Endothelial cell (in vitro differentiated cells): Measurements from ENCODE around the gene JKAMP. TPM values are rescaled to one million over a fixed set of nuclear protein-coding genes. Genes with fewer than 3 reads are reported as not detected.
"Not testable (repeated sequence)": the region's sequence is repeated elsewhere in the genome, so short reads cannot be mapped to it uniquely, and the experiment has no call there.

Experiments used
- DNase-seq: peaks from one replicate; pipeline ENCODE4 v3.0.0; 2021; ENCODE audit warnings: low spot score
- H3K27ac Mint-ChIP-seq: one replicate; pipeline ENCODE4 v1.8.0; 2021; ENCODE audit warnings: mixed read lengths, inconsistent platforms; ENCODE audit not compliant: unreplicated experiment
- H3K27me3 Mint-ChIP-seq: one replicate; pipeline ENCODE4 v1.8.0; 2021; ENCODE audit warnings: mild to moderate bottlenecking, moderate library complexity, mixed read lengths, inconsistent platforms; ENCODE audit not compliant: unreplicated experiment
- H3K36me3 Mint-ChIP-seq: one replicate; pipeline ENCODE4 v1.8.0; 2021; ENCODE audit warnings: mild to moderate bottlenecking, low read depth, mixed read lengths, inconsistent platforms; ENCODE audit not compliant: unreplicated experiment
- H3K4me1 Mint-ChIP-seq: one replicate; pipeline ENCODE4 v1.8.0; 2021; ENCODE audit warnings: mild to moderate bottlenecking, mixed read lengths, inconsistent platforms; ENCODE audit not compliant: unreplicated experiment
- H3K4me3 Mint-ChIP-seq: one replicate; pipeline ENCODE4 v1.8.0; 2021; ENCODE audit warnings: mild to moderate bottlenecking, mixed read lengths, inconsistent platforms; ENCODE audit not compliant: unreplicated experiment
- H3K9me3 Mint-ChIP-seq: one replicate; pipeline ENCODE4 v1.8.0; 2021; ENCODE audit warnings: mixed read lengths, inconsistent platforms; ENCODE audit not compliant: unreplicated experiment
- CTCF ChIP-seq: fragments of 200-600 bp; sonication (generic); IDR thresholded peaks from one replicate; pipeline ENCODE4 v1.5.0; 2021; ENCODE audit warnings: antibody characterized with exemption; ENCODE audit not compliant: unreplicated experiment
- total RNA-seq: library from RNA; stranded (reverse); fragmentation: NEBNext Ultra II Directional; extraction: Animal tissue kit (Norgen Biotek cat#: 25700); gene quantifications from one replicate; pipeline ENCODE4 v1.2.1, GENCODE V29; 2021; ENCODE audit not compliant: unreplicated experiment

JKAMP gene
- total RNA-seq, 1 donor from 2014 or later, result 36.5 TPM

- H3K36me3 Mint-ChIP-seq, result no peaks in the 10 kb centered on the region
- DNase-seq, result no peak
- H3K9me3 Mint-ChIP-seq, result no peaks in the 10 kb centered on the region
- TF ChIP-seq CTCF, result no peak
- H3K4me3 Mint-ChIP-seq, result no peak overlapping the region
- H3K4me1 Mint-ChIP-seq, result no peaks in the 10 kb centered on the region
- H3K27ac Mint-ChIP-seq, result no peak overlapping the region
- no peaks in the 10 kb centered on the region for H3K27me3 Mint-ChIP-seq
Observed at GRCh38 chr14:59439256-59439965, 44.9 kb upstream of the JKAMP start.

- H3K4me1 Mint-ChIP-seq, H3K27ac Mint-ChIP-seq: not testable (repeated sequence)
Observed at GRCh38 chr14:59448673-59449072, 35.6 kb upstream of the JKAMP start.

GRCh38 chr14:59450716-59451115 is 33.6 kb upstream of the JKAMP start:
- no peak for TF ChIP-seq CTCF

More at GRCh38 chr14:59448673-59449072, 35.6 kb upstream of the JKAMP start:
- not testable (repeated sequence) for H3K4me3 Mint-ChIP-seq, H3K36me3 Mint-ChIP-seq, DNase-seq, H3K27me3 Mint-ChIP-seq, H3K9me3 Mint-ChIP-seq

GRCh38 chr14:59451849-59452248 is 32.5 kb upstream of the JKAMP start:
- no peaks in the 10 kb centered on the region for H3K36me3 Mint-ChIP-seq

More at GRCh38 chr14:59450716-59451115, 33.6 kb upstream of the JKAMP start:
- H3K4me3 Mint-ChIP-seq, result no peak overlapping the region
- no peak for DNase-seq
- H3K27me3 Mint-ChIP-seq, result peaks cover 3% of the 10 kb centered on the region
- no peaks in the 10 kb centered on the region for H3K36me3 Mint-ChIP-seq
- H3K4me1 Mint-ChIP-seq, result no peaks in the 10 kb centered on the region
- H3K9me3 Mint-ChIP-seq, result no peaks in the 10 kb centered on the region
- no peak overlapping the region for H3K27ac Mint-ChIP-seq

GRCh38 chr14:59454139-59454538 is 30.2 kb upstream of the JKAMP start:
- no peak for TF ChIP-seq CTCF
- Mint-ChIP-seq H3K9me3 (no peaks in the 10 kb centered on the region), H3K4me1 (no peaks in the 10 kb centered on the region), H3K27ac (no peak overlapping the region), H3K4me3 (no peak overlapping the region), H3K36me3 (peaks cover 3% of the 10 kb centered on the region), H3K27me3 (no peaks in the 10 kb centered on the region)
- DNase-seq, result no peak

More at GRCh38 chr14:59451849-59452248, 32.5 kb upstream of the JKAMP start:
- H3K9me3 Mint-ChIP-seq, result no peaks in the 10 kb centered on the region
- no peak for DNase-seq
- H3K4me1 Mint-ChIP-seq, result no peaks in the 10 kb centered on the region
- no peak for TF ChIP-seq CTCF
- H3K4me3 Mint-ChIP-seq, result no peak overlapping the region
- no peak overlapping the region for H3K27ac Mint-ChIP-seq
- H3K27me3 Mint-ChIP-seq, result peaks cover 3% of the 10 kb centered on the region
